ENCODE data around the gene ASCL5. TPM values are rescaled to one million over a fixed set of nuclear protein-coding genes. Genes with fewer than 3 reads are reported as not detected.

ASCL5 gene
- total and polyA plus RNA-seq, 10 of the 15 experiments (the other 5 are each of a cell fraction or from before 2014, with no cell fraction given): 0.04 TPM; not detected in 9

GRCh38 chr1:201134405-201134804 is 7.4 kb upstream of the ASCL5 start (continued):
- TF ChIP-seq HSF1 (IDR thresholded peaks at IDR 0.05; ENCODE audit: low read depth, low read length) (no peak), BRCA1 (IDR thresholded peaks at IDR 0.05; ENCODE audit: low read depth, low read length) (no peak), BACH1 (IDR thresholded peaks at IDR 0.05; ENCODE audit: borderline replicate concordance) (no peak), CREB1 (IDR thresholded peaks at IDR 0.05; ENCODE audit: low read depth) (no peak), MYB (IDR thresholded peaks at IDR 0.05; ENCODE audit: borderline replicate concordance, low read depth, low read length) (no peak), RELA (IDR thresholded peaks at IDR 0.05; ENCODE audit: borderline replicate concordance, partially characterized antibody) (no peak), REST (IDR thresholded peaks at IDR 0.05; ENCODE audit: low read depth, low read length) (no peak), NFXL1 (IDR thresholded peaks at IDR 0.05; ENCODE audit: borderline replicate concordance) (no peak), MXI1 (IDR thresholded peaks at IDR 0.05; ENCODE audit: low read depth, low read length) (no peak), ZNF592 (IDR thresholded peaks at IDR 0.05) (no peak), HCFC1 (IDR thresholded peaks at IDR 0.05; ENCODE audit: low read length) (no peak), NBN (IDR thresholded peaks at IDR 0.05) (no peak)
